IMR-90 (cell line): ENCODE results near the gene PKDCC. TPM values are rescaled to one million over a fixed set of nuclear protein-coding genes. Genes with fewer than 3 reads are reported as not detected.

Experiments
- ATAC-seq: fragments of 200-7000 bp; cut with Tn5 transposase; 2 replicates; pipeline ENCODE4 v1.9.1; 2020; ENCODE audit warnings: low read depth, mild to moderate bottlenecking, moderate library complexity
- BruUV-seq: library from RNA; stranded (reverse); fragments of 400-500 nt; replicated peaks from 2 replicates; lab custom pipeline; 2021; lab: Mats Ljungman, UMichigan
- CTCF ChIA-PET: fragments of 300-600 bp; formaldehyde crosslinking; extraction: SDS; loops from one replicate; lab custom pipeline; 2021; ENCODE audit warnings: antibody characterized with exemption; lab: Yijun Ruan, JAX
- POLR2A ChIA-PET: fragments of 300-600 bp; sonication (Branson Sonifier 250); formaldehyde crosslinking; loops from one replicate; lab custom pipeline; 2022; ENCODE audit warnings: antibody characterized with exemption; ENCODE audit not compliant: unreplicated experiment; lab: Charles Lee
- DNase-seq: peaks from one replicate; pipeline ENCODE4 v3.0.0; 2013
- H2AFZ ChIP-seq: replicated peaks from 2 replicates; pipeline ENCODE3; 2013; ENCODE audit warnings: low read length, mild to moderate bottlenecking; ENCODE audit not compliant: poor library complexity
- H2AK5ac ChIP-seq: 2 replicates; pipeline ENCODE4 v1.6.1; 2013; ENCODE audit warnings: low read depth, low read length, inconsistent platforms
- H2AK9ac ChIP-seq: replicated peaks from 2 replicates; pipeline ENCODE3; 2013; ENCODE audit warnings: mild to moderate bottlenecking, low read depth, low read length, moderate library complexity; ENCODE audit not compliant: poor library complexity
- H2BK120ac ChIP-seq: 2 replicates; pipeline ENCODE4 v1.6.1; 2013; ENCODE audit warnings: low read depth, low read length, inconsistent platforms
- H2BK15ac ChIP-seq: 3 replicates; pipeline ENCODE4 v1.6.1; 2013; ENCODE audit warnings: low read depth, low read length, inconsistent platforms
- H2BK20ac ChIP-seq: 2 replicates; pipeline ENCODE4 v1.6.1; 2013; ENCODE audit warnings: low read depth, mild to moderate bottlenecking, inconsistent platforms, low read length, moderate library complexity
- H2BK5ac ChIP-seq: 2 replicates; pipeline ENCODE4 v1.6.1; 2013; ENCODE audit warnings: mild to moderate bottlenecking, low read depth, low read length, inconsistent platforms; ENCODE audit not compliant: poor library complexity, severe bottlenecking
- H3K14ac ChIP-seq: replicated peaks from 2 replicates; pipeline ENCODE4 v1.6.1; 2013; ENCODE audit warnings: low read depth, low read length, inconsistent platforms
- H3K18ac ChIP-seq: 2 replicates; pipeline ENCODE4 v1.6.1; 2013; ENCODE audit warnings: low read depth, low read length, control low read depth
- H3K23ac ChIP-seq: 2 replicates; pipeline ENCODE4 v1.6.1; 2013; ENCODE audit warnings: low read depth, low read length, inconsistent platforms
- H3K27ac ChIP-seq: 2 replicates; pipeline ENCODE4 v1.5.1; 2013; ENCODE audit warnings: mild to moderate bottlenecking, control low read depth, low read length; ENCODE audit not compliant: insufficient read depth
- H3K27me3 ChIP-seq: 2 replicates; pipeline ENCODE4 v1.6.1; 2013; ENCODE audit warnings: low read length; ENCODE audit not compliant: control insufficient read depth, insufficient read depth
- H3K36me3 ChIP-seq: 2 replicates; pipeline ENCODE4 v1.6.1; 2013; ENCODE audit warnings: low read length, mixed read lengths; ENCODE audit not compliant: control insufficient read depth, insufficient read depth
- H3K4ac ChIP-seq: 2 replicates; pipeline ENCODE4 v1.6.1; 2013; ENCODE audit warnings: low read depth, low read length, inconsistent platforms
- H3K4me1 ChIP-seq: 2 replicates; pipeline ENCODE4 v1.6.1; 2013; ENCODE audit warnings: low read length, mixed read lengths; ENCODE audit not compliant: control insufficient read depth, insufficient read depth
- H3K4me2 ChIP-seq: 2 replicates; pipeline ENCODE4 v1.6.1; 2013; ENCODE audit warnings: low read depth, mild to moderate bottlenecking, control low read depth, low read length, moderate library complexity
- H3K4me3 ChIP-seq: 2 replicates; pipeline ENCODE4 v1.5.1; 2013; ENCODE audit warnings: low read depth, mild to moderate bottlenecking, control low read depth, low read length, moderate library complexity; ENCODE audit not compliant: insufficient read depth
- H3K56ac ChIP-seq: 2 replicates; pipeline ENCODE4 v1.6.1; 2013; ENCODE audit warnings: low read length, inconsistent platforms; ENCODE audit not compliant: insufficient read depth; ENCODE audit errors: extremely low read depth
- H3K79me1 ChIP-seq, 2 experiments: 2 replicates each; pipeline ENCODE4 v1.6.1; 2013; ENCODE audit warnings: low read length in 2 of 2, inconsistent platforms in 1 of 2, low read depth in 1 of 2
- H3K9ac ChIP-seq: 2 replicates; pipeline ENCODE4 v1.6.1; 2013; ENCODE audit warnings: low read depth, low read length, control low read depth
- H3K9me1 ChIP-seq: 2 replicates; pipeline ENCODE4 v1.6.1; 2013; ENCODE audit warnings: low read length, inconsistent platforms; ENCODE audit not compliant: insufficient read depth
- H3K9me3 ChIP-seq: 2 replicates; pipeline ENCODE4 v1.6.1; 2013; ENCODE audit warnings: low read length; ENCODE audit not compliant: control insufficient read depth, insufficient read depth
- H4K20me1 ChIP-seq: 2 replicates; pipeline ENCODE4 v1.6.1; 2013; ENCODE audit warnings: low read length, inconsistent platforms; ENCODE audit not compliant: insufficient read depth
- H4K5ac ChIP-seq: 2 replicates; pipeline ENCODE4 v1.6.1; 2013; ENCODE audit warnings: mild to moderate bottlenecking, low read depth, low read length, control low read depth
- H4K8ac ChIP-seq, 2 experiments: 2 replicates each; pipeline ENCODE4 v1.6.1; 2013; ENCODE audit warnings: low read depth in 2 of 2, low read length in 2 of 2, control low read depth in 1 of 2, inconsistent platforms in 1 of 2
- H4K91ac ChIP-seq: 2 replicates; pipeline ENCODE4 v1.6.1; 2013; ENCODE audit warnings: low read depth, low read length, inconsistent platforms; ENCODE audit not compliant: insufficient read depth
- POLR2A ChIP-seq: IDR thresholded peaks from 2 replicates; pipeline ENCODE4 v1.6.1; 2012; ENCODE audit warnings: mild to moderate bottlenecking, low read depth, low read length
- RAD21 ChIP-seq: IDR thresholded peaks from 2 replicates; pipeline ENCODE4 v1.6.1; 2012; ENCODE audit warnings: low read length, improper control_type of control experiment
- WGBS, 2 experiments: methylation state at CpG; one replicate each; pipeline versions ENCODE4 v1.1.5 to v1.1.7; 2013; ENCODE audit warnings: missing lambda C conversion rate in 2 of 2; ENCODE audit not compliant: insufficient read length in 1 of 2; ENCODE audit errors: extremely low coverage in 2 of 2; 5-methylcytosine and 5-hydroxymethylcytosine counted together
- dilution Hi-C: fragments of 300-500 bp; cut with HindIII; formaldehyde crosslinking; loops from one replicate; pipeline ENCODE4 v1.14.3; 2018; ENCODE audit warnings: low sequenced_read_pairs; ENCODE audit not compliant: unreplicated experiment
- in situ Hi-C: fragments of 300-500 bp; cut with MboI; formaldehyde crosslinking; loops from 3 replicates; pipeline ENCODE4 v1.14.3; 2019; ENCODE audit warnings: low sequenced_read_pairs, inconsistent platforms, mixed read lengths
- intact Hi-C: fragments of 100-400 bp; cut with micrococcal nuclease; formaldehyde crosslinking; loops from 2 replicates; pipeline ENCODE4 v1.10.0; 2022
- polyA plus RNA-seq, 3 experiments: library from polyadenylated mRNA; depleted of rRNA; stranded (reverse); fragments of >200 nt; gene quantifications; 2 replicates each; pipeline ENCODE4 v1.2.3, GENCODE V29; 2012; ENCODE audit warnings: low replicate concordance in 1 of 3
- total RNA-seq: library from RNA; depleted of rRNA; stranded (reverse); fragments of >200 nt; gene quantifications from 2 replicates; pipeline ENCODE4 v1.2.3, GENCODE V29; 2012

The PKDCC gene
- total and polyA plus RNA-seq, 2 of the 4 experiments (the other 2 are of a cell fraction) = 55.6 to 95.7 TPM

- no peak overlapping the region for H2BK5ac ChIP-seq
- dilution Hi-C loops (loop anchor here (25.0 kb wide), 1 partner anchor 190 kb away; no protein-coding TSS in a partner anchor), intact Hi-C loops (no loop called here), in situ Hi-C loops (no loop called here)
- no peak overlapping the region for H4K5ac ChIP-seq
- H3K18ac ChIP-seq = no peak overlapping the region
- peak overlapping the region; percentile 13 for H2AFZ ChIP-seq
- peaks cover 22% of the 10 kb centered on the region for H3K4me1 ChIP-seq
- H3K27me3 ChIP-seq = no peaks in the 10 kb centered on the region
- H3K36me3 ChIP-seq = no peaks in the 10 kb centered on the region
- H4K91ac ChIP-seq = no peak overlapping the region
- no peaks in the 10 kb centered on the region for H3K79me1 ChIP-seq
- H3K27ac ChIP-seq = no peak overlapping the region
- 0 out of 2 replicates have a peak overlapping the region, but pooled peaks have one; percentile 5 for H2BK20ac ChIP-seq
- ATAC-seq (no peak), DNase-seq (no peak)
- 0 out of 2 replicates have a peak, but pooled peaks have one; percentile 20 for TF ChIP-seq RAD21
- no peak for TF ChIP-seq POLR2A
- CTCF ChIA-PET = no interaction called here
- H4K8ac ChIP-seq = no peak overlapping the region
- no peak overlapping the region for H3K23ac ChIP-seq
- WGBS, 2 experiments = no CpG with 5 or more reads among the region's 2 CpGs
- no peak overlapping the region for H3K4me3 ChIP-seq
- H2BK120ac ChIP-seq = no peak overlapping the region
- no peak overlapping the region for H2AK9ac ChIP-seq
- H3K9me3 ChIP-seq = 0 out of 2 replicates have a peak, but pooled peaks cover 2% of the 10 kb centered on the region
- H3K4me2 ChIP-seq = no peak overlapping the region
- no peak overlapping the region for H3K56ac ChIP-seq
- no TSS peak for BruUV-seq
- 0 out of 2 replicates have a peak, but pooled peaks cover 2% of the 10 kb centered on the region for H3K9me1 ChIP-seq
- H3K9ac ChIP-seq = no peak overlapping the region
- H2AK5ac ChIP-seq = no peak overlapping the region
- no peaks in the 10 kb centered on the region for H4K20me1 ChIP-seq
- 0 out of 3 replicates have a peak overlapping the region, but pooled peaks have one; percentile 33 for H2BK15ac ChIP-seq
- no peak overlapping the region for H3K14ac ChIP-seq
- H3K4ac ChIP-seq = no peak overlapping the region
- POLR2A ChIA-PET = no interaction called here
Observed at GRCh38 chr2:42077343-42077742, 29.5 kb downstream of the PKDCC start.
